Activated CD8-positive, alpha-beta memory T cell treated with anti-CD3 and anti-CD28 coated beads, Interleukin-2, amount 50 U/mL, for 24 hours (primary cell): ENCODE measurements around the gene ERICH6.

Experiments used
- DNase-seq: peaks from one replicate; pipeline ENCODE4 v3.0.0-alpha.2; 2020; ENCODE audit errors: extremely low read depth

ERICH6 gene

GRCh38 chr3:150613709-150614480, 89.8 kb downstream of the ERICH6 start:
- no peak for DNase-seq

- no peak for DNase-seq
Measured at GRCh38 chr3:150613034-150613433, 90.7 kb downstream of the ERICH6 start.

GRCh38 chr3:150612494-150612893, 91.2 kb downstream of the ERICH6 start:
- no peak for DNase-seq

GRCh38 chr3:150611666-150612065, 92.1 kb downstream of the ERICH6 start:
- no peak for DNase-seq

- DNase-seq, result no peak
Measured at GRCh38 chr3:150610785-150611184, 92.9 kb downstream of the ERICH6 start.

- DNase-seq, result no peak
Measured at GRCh38 chr3:150609988-150610387, 93.7 kb downstream of the ERICH6 start.
